Cardiac fibroblast (primary cell): Measurements from ENCODE around the gene RMC1.
A peak's percentile ranks its signal among the peaks of the same experiment; 100 is the strongest.

Experiments
- DNase-seq, 2 donors: peaks; one replicate each; pipeline versions ENCODE4 v3.0.0 to v3.0.0-alpha.2; 2010; ENCODE audit warnings: low read depth in 2 of 2
- H3K4me3 ChIP-seq, 2 donors: replicated peaks in 1 of 2; 1 replicate in 1 of 2; 2 replicates in 1 of 2; pipeline ENCODE4 v1.5.1; 2011; ENCODE audit warnings: low read depth in 2 of 2, low read length in 2 of 2, mild to moderate bottlenecking in 2 of 2, moderate library complexity in 1 of 2
- TF ChIP-seq, protein P1 (sequence below): IDR thresholded peaks from one replicate; pipeline ENCODE4 v1.5.1; 2011; ENCODE audit warnings: low read depth, mild to moderate bottlenecking, low read length, inconsistent platforms

Gene RMC1

DNA sequence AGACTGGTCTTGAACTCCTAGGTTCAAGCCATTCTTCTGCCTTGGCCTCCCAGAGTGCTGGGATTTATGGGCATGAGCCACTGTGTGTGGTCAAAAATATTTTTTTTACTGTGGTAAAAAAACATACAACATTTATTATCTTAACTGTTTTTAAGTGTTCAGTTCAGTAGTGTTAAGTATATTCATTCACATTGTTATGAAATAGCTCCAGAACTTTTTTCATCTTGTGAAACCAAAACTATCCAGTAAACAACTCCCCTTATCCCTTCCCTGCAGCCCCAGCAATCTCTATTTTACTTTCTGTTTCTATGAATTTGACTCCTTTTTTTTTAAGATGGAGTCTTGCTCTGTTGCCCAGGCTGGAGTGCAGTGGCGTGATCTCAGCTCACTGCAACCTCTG, 9.3 kb downstream of the RMC1 start:
- H3K4me3 ChIP-seq = no peak overlapping the region
- peak in 1 of 2 donors; percentile 41 for DNase-seq
- TF ChIP-seq, protein P1, sequence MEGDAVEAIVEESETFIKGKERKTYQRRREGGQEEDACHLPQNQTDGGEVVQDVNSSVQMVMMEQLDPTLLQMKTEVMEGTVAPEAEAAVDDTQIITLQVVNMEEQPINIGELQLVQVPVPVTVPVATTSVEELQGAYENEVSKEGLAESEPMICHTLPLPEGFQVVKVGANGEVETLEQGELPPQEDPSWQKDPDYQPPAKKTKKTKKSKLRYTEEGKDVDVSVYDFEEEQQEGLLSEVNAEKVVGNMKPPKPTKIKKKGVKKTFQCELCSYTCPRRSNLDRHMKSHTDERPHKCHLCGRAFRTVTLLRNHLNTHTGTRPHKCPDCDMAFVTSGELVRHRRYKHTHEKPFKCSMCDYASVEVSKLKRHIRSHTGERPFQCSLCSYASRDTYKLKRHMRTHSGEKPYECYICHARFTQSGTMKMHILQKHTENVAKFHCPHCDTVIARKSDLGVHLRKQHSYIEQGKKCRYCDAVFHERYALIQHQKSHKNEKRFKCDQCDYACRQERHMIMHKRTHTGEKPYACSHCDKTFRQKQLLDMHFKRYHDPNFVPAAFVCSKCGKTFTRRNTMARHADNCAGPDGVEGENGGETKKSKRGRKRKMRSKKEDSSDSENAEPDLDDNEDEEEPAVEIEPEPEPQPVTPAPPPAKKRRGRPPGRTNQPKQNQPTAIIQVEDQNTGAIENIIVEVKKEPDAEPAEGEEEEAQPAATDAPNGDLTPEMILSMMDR = no peak

DNA sequence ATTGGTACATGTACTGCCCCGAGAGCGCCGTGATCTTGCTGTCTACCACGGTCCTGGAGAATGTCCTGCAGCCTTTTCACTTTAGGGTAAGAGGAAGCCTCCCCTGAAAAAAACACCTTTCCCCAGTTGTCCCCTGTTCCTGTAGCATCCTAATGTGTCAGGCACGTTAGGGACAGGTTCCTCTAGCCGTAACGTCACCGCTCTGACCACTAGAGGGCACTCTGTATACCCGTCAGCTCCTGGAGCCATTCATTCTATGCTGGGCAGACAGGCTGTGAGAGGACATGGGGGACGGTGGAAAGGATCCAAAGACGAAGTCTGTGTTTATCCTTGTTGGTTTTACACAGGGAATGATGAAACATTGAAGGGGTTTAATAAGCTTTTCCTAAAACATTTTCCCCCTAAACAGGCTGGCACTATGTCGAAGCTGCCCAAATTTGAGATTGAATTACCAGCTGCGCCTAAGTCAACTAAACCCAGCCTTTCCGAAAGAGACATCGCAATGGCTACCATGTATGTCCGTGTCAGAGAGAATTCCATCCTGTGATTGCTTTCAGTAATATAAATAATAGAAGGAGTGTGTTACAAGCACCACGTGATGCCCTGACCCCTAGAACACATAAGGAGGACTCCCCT, 12.7 kb downstream of the RMC1 start:
- peak; percentile 82 to 85 for DNase-seq
- TF ChIP-seq, protein P1 = peak; percentile 92
- no peak overlapping the region for H3K4me3 ChIP-seq

DNA sequence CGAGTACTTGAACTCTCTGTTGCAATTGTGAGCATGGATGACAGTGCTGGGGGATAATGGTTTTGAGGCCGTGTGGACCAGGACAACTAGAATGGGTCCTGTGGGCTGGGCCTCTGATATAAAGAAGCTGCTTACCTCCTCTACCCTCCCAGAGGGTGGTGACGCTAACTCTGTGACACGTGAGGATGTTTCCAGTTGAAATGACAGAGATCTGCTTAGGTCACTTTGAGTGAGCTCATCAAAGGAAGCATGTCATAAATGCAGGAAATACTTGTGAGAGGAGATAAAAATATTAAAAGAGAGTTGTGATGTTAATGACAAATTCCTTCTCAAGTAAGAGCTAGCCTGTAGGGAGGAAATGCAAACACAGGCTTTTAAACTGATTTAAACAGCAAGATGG, 16.4 kb downstream of the RMC1 start:
- DNase-seq = peak; percentile 25 to 60
- TF ChIP-seq, protein P1 = no peak
- H3K4me3 ChIP-seq = no peak overlapping the region

DNA sequence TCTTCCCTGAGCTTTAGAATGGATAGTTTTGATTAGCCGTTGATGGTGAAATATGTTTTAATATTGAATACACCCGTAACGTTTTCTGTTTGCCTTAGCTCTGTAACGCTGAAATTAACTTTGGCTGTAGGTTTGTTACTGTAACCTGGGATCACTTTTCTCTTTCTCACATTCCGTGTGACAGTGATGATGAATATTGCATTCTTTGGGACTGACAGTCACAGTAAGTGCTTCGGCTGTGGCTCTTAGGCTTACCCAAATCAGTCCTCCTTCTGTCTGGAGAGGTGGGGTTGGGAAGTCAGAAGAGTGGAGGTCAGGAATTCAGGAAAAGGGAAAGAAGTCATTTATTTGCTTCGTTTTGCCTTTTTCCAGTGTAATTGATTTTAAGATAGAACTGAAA, 18.0 kb downstream of the RMC1 start:
- DNase-seq = no peak
- H3K4me3 ChIP-seq = no peak overlapping the region
- TF ChIP-seq, protein P1 = no peak

DNA sequence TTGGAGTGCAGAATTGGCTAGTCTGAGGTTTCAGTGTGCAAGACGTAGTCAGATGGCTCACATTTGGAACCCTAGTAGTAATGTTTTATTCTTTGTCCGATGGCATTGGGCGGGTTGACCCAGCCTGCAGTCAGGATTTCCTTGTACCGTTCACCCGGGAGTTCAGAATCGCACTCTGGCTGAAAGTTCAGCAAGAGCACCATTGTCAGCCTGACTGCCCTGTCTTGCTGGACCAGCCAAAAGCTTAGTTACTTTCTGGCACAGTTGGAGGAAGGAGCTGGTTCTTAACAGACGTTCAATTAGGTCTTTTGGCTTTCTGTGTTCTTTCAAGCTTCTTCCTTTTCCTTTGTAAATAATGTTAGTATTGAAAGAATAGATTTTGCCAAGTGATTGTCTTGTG, 18.6 kb downstream of the RMC1 start:
- TF ChIP-seq, protein P1 = no peak

DNA sequence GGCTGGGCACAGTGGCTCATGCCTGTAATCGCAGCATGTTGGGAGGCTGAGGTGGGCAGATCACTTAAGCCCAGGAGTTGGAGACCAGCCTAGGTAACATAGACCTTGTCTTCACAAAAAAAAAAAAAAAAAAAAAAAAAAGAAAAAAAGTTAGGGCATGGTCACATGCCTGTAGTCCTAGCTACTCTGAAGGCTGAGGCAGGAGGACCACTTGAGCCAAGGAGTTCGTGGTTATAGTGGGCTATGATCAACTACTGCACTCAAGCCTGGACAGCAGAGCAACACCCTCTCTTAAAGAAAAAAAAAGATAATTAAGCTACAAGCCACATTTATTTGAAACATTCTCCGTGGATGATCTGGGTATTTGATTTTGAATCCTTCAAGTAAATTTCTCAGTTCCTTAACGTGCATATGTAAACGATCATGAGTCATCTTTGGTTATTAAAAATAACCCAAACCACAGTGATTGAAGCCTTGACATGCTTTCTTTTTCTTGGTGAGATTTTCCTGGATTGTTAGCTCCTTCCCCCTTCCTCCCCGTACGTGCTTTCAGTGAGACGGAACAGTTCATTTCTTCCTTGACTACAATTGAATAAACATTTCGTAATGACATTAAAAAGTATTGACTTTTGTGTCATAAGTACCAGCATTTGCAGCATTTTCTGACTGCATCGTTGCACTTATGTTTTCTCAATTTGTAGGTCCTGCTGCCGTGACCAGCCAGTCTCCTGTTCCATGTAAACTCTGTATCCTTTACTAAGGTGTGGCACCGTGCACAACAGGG, 20.3 kb downstream of the RMC1 start:
- DNase-seq = peak in 1 of 2 donors; percentile 27
- TF ChIP-seq, protein P1 = no peak
- no peak overlapping the region for H3K4me3 ChIP-seq

More for the DNA sequence above, 18.6 kb downstream of the RMC1 start:
- no peak for DNase-seq
- H3K4me3 ChIP-seq = no peak overlapping the region
